Neural progenitor cell (in vitro differentiated cells): Measurements from ENCODE around the gene NCOA4.

Experiments
- EZH2 ChIP-seq: fragments of 200-600 bp; sonication (generic); IDR thresholded peaks from 2 replicates; pipeline ENCODE4 v1.6.1; 2017; ENCODE audit warnings: antibody characterized with exemption, mild to moderate bottlenecking, moderate library complexity
- EZH2phosphoT487 ChIP-seq: fragments of 200-600 bp; sonication (generic); IDR thresholded peaks from 2 replicates; pipeline ENCODE4 v1.6.1; 2017; ENCODE audit warnings: antibody characterized with exemption
- TF ChIP-seq, protein P1 (sequence below): fragments of 200-600 bp; sonication (generic); IDR thresholded peaks from 2 replicates; pipeline ENCODE4 v1.5.1; 2017; ENCODE audit warnings: antibody characterized with exemption, mild to moderate bottlenecking

DNA sequence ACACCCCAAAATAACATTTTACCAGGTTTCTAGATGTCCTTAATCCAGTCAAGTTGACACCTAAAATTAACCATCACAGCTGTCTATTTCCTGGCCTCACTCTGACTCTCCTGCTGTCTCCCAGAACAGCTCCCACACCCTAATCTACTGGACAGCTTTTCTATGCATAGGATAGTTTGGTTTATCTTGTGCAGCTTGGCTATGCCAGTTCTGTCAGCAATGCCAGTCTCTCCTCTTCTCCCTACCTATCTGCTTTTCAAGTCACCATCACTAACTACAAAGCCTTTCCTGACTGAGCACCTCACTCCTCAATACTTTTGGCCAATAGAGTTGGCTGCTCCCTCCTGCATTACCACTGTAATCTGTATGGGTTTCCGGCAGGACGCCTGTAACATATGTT lies 5.0 kb downstream of the NCOA4 start:
- TF ChIP-seq, protein P1, sequence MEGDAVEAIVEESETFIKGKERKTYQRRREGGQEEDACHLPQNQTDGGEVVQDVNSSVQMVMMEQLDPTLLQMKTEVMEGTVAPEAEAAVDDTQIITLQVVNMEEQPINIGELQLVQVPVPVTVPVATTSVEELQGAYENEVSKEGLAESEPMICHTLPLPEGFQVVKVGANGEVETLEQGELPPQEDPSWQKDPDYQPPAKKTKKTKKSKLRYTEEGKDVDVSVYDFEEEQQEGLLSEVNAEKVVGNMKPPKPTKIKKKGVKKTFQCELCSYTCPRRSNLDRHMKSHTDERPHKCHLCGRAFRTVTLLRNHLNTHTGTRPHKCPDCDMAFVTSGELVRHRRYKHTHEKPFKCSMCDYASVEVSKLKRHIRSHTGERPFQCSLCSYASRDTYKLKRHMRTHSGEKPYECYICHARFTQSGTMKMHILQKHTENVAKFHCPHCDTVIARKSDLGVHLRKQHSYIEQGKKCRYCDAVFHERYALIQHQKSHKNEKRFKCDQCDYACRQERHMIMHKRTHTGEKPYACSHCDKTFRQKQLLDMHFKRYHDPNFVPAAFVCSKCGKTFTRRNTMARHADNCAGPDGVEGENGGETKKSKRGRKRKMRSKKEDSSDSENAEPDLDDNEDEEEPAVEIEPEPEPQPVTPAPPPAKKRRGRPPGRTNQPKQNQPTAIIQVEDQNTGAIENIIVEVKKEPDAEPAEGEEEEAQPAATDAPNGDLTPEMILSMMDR: no peak
- TF ChIP-seq EZH2phosphoT487 (no peak), EZH2 (no peak)
